Central memory CD8-positive, alpha-beta T cell (primary cell): Measurements from ENCODE around the gene MAOA.
"Not testable (repeated sequence)": the region's sequence is repeated elsewhere in the genome, so short reads cannot be mapped to it uniquely, and the experiment has no call there.

ENCODE experiments used
- ATAC-seq: fragments of 150-1000 bp; cut with Tn5 transposase; replicated peaks from 2 replicates; pipeline ENCODE4 v1.10.0; 2022; ENCODE audit warnings: mild to moderate bottlenecking, moderate FRiP score, moderate number of reproducible peaks; ENCODE audit not compliant: poor library complexity, severe bottlenecking; ENCODE audit errors: extremely low read depth
- DNase-seq, 2 donors: peaks; one replicate each; pipeline ENCODE4 v3.0.0; 2021; ENCODE audit warnings: low spot score in 2 of 2
- H3K27ac Mint-ChIP-seq: one replicate; pipeline ENCODE4 v1.8.0; 2022; ENCODE audit warnings: low read depth, mild to moderate bottlenecking, moderate library complexity, mixed read lengths
- H3K27me3 Mint-ChIP-seq: one replicate; pipeline ENCODE4 v1.8.0; 2022; ENCODE audit warnings: mixed read lengths
- H3K36me3 Mint-ChIP-seq: one replicate; pipeline ENCODE4 v1.8.0; 2022; ENCODE audit warnings: mild to moderate bottlenecking, moderate library complexity, mixed read lengths; ENCODE audit not compliant: insufficient read depth
- H3K4me1 Mint-ChIP-seq: one replicate; pipeline ENCODE4 v1.8.0; 2022; ENCODE audit warnings: mixed read lengths
- H3K4me3 Mint-ChIP-seq: one replicate; pipeline ENCODE4 v1.8.0; 2022; ENCODE audit warnings: mild to moderate bottlenecking, moderate library complexity, mixed read lengths
- H3K9me3 Mint-ChIP-seq: one replicate; pipeline ENCODE4 v1.8.0; 2022; ENCODE audit warnings: mixed read lengths

MAOA gene

DNA sequence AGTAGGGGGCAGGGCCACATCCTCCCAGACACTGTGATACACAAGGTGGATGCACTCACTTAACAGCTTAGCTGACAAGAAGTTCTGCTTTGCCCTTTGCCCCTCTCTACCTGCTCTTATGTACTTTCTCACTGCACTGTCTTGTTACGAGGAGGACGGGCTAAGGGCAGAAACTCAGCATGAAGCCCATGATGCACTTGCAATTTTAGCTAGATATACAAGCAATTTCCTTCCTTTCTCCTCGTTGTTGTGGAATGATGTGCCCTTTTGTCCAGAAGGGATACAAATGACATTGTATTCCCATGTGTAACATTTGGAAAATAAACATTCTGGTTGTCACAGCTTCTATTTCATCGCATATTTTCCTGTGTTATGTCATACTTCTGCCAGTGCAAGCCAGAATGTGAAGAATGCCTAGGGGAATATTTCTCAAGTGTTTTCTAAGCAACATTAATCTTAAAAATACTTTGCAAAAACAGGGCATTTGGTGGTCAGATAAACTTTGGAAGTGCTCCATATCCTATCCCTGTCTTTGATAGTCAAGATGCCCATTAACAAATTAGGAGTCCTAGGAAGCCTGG lies 47.2 kb downstream of the MAOA start:
- Mint-ChIP-seq H3K4me1 (no peaks in the 10 kb centered on the region), H3K4me3 (no peak overlapping the region), H3K9me3 (no peaks in the 10 kb centered on the region), H3K27ac (no peak overlapping the region), H3K27me3 (peaks cover 19% of the 10 kb centered on the region), H3K36me3 (no peaks in the 10 kb centered on the region)
- ATAC-seq (no peak), DNase-seq (no peak)

GRCh38 chrX:43706786-43707370 lies 50.8 kb downstream of the MAOA start:
- Mint-ChIP-seq H3K36me3 (no peaks in the 10 kb centered on the region), H3K4me1 (no peaks in the 10 kb centered on the region), H3K27ac (no peak overlapping the region), H3K27me3 (peaks cover 9% of the 10 kb centered on the region), H3K9me3 (no peaks in the 10 kb centered on the region), H3K4me3 (no peak overlapping the region)
- ATAC-seq (no peak), DNase-seq (no peak)

DNA sequence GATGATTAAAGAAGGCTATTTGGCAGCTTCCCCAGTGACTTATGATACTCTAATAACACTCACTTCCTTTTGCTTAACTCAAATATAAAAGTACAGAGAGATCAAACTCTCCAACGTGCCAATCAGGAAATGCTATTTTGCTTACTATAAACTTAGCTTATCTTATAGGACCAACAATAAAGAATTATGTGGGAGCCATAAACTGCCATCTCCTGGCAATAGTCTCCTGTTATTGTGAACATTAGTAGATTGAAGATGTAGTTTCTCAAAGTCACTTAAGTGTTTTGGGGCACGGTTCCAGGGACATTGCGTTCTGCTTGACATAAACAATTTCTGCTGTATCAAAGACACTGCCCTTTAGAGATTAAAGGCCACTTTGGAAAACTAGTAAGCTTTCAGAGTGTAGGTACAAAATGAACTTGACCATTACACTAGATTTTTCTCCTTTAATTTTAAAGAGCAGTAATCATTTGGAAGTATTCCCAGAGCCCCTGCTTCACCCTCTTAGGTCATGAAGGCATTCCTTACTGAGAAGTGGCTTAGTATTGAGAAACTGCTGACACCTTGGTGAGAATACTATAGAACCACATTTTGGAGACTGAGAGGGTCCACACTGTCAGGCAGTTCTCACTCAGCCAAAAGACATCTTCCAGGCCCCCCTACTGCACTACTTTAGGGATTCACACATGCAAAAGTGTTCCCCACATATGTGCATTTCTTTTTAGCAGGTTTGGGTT lies 51.9 kb downstream of the MAOA start:
- ATAC-seq, result no peak
- no peak overlapping the region for H3K27ac Mint-ChIP-seq
- H3K9me3 Mint-ChIP-seq, result no peaks in the 10 kb centered on the region
- H3K4me1 Mint-ChIP-seq, result no peaks in the 10 kb centered on the region
- no peak for DNase-seq
- H3K36me3 Mint-ChIP-seq, result no peaks in the 10 kb centered on the region
- H3K27me3 Mint-ChIP-seq, result peaks cover 8% of the 10 kb centered on the region
- no peak overlapping the region for H3K4me3 Mint-ChIP-seq

DNA sequence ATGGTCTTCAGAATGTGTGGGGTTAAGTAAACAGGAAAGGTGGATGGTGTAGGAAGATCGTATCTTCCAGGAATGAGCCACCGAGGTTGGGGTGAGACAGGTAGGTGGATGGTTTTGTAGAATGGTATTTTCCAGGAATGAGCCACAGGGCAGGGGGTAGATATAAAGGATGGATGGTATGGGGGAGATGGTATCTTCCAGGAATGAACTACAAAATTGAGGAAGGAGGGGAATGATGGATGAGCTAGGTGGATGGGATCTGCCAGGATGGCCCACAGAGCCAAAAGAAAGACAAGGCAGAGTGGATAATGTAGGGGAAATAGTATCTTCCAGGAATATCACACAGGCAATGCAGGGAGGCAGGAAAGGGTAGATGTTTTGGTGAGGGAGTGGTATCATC lies 60.0 kb downstream of the MAOA start:
- H3K27ac Mint-ChIP-seq, result no peak overlapping the region
- ATAC-seq (no peak), DNase-seq (no peak)
- no peaks in the 10 kb centered on the region for H3K9me3 Mint-ChIP-seq
- H3K4me1 Mint-ChIP-seq, result no peaks in the 10 kb centered on the region
- H3K27me3 Mint-ChIP-seq, result no peaks in the 10 kb centered on the region
- H3K36me3 Mint-ChIP-seq, result no peaks in the 10 kb centered on the region
- no peak overlapping the region for H3K4me3 Mint-ChIP-seq

DNA sequence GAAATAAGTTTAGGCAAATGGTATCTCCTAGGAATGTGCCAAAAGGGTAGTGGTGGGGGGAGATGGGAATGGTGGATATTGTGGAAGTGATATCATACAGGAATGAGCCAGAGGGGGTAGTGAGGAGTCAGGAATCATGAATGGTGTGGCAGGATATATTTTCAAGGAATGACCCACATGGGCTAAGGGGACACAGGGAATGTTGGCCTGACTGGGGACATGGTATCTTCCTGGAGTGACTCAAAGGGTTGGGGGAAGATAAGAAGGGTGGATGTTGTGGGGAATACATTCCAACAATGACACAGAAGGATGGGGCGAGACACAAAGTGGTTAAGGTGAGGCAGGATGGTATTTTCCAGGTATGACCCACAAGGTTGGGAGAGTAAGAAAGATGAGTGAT lies 60.6 kb downstream of the MAOA start:
- DNase-seq (no peak), ATAC-seq (no peak)
- no peaks in the 10 kb centered on the region for H3K27me3 Mint-ChIP-seq
- no peak overlapping the region for H3K27ac Mint-ChIP-seq
- H3K4me1 Mint-ChIP-seq, result no peaks in the 10 kb centered on the region
- no peak overlapping the region for H3K4me3 Mint-ChIP-seq
- no peaks in the 10 kb centered on the region for H3K9me3 Mint-ChIP-seq
- no peaks in the 10 kb centered on the region for H3K36me3 Mint-ChIP-seq

DNA sequence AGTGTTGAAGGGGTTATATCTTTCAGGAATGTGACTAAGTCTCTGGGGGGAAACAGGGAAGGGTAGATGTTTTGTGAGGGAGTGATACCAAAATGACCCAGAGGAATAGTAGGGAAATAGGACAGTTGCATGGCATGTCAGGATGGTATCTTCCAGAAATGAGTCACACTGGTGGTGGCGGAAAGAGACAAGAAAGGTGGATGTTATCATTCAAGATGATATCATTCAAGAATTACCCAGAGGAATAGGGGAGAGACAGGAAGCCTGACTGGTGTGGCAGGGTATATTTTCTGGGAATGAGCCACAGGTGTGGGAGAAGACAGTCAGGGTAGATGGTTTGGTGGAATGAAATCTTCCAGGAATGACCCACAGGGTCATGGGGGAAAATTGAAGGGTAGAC lies 61.1 kb downstream of the MAOA start:
- Mint-ChIP-seq H3K27me3 (no peaks in the 10 kb centered on the region), H3K4me1 (no peaks in the 10 kb centered on the region), H3K36me3 (no peaks in the 10 kb centered on the region), H3K4me3 (no peak overlapping the region), H3K9me3 (no peaks in the 10 kb centered on the region), H3K27ac (no peak overlapping the region)
- ATAC-seq, result no peak
- no peak for DNase-seq

DNA sequence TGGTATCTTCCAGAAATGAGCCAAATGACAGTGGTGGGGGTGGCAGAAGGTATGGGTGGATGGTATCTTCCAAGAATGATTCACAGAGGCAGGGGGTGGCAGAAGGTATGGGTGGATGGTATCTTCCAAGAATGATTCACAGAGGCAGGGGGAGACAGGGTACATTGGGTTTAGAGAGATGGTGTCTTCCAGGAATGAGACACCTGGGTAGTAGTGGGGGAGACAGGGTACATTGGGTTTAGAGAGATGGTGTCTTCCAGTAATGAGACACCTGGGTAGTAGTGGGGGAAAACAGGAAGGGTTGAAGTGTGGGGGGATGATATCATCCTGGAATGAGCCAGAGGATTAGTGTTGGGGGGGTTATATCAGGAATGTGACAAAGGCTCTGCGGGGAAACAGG lies 62.0 kb downstream of the MAOA start:
- H3K9me3 Mint-ChIP-seq, result no peaks in the 10 kb centered on the region
- H3K27ac Mint-ChIP-seq, result no peak overlapping the region
- H3K27me3 Mint-ChIP-seq, result no peaks in the 10 kb centered on the region
- no peaks in the 10 kb centered on the region for H3K36me3 Mint-ChIP-seq
- H3K4me1 Mint-ChIP-seq, result no peaks in the 10 kb centered on the region
- ATAC-seq (no peak), DNase-seq (no peak)
- H3K4me3 Mint-ChIP-seq, result no peak overlapping the region

DNA sequence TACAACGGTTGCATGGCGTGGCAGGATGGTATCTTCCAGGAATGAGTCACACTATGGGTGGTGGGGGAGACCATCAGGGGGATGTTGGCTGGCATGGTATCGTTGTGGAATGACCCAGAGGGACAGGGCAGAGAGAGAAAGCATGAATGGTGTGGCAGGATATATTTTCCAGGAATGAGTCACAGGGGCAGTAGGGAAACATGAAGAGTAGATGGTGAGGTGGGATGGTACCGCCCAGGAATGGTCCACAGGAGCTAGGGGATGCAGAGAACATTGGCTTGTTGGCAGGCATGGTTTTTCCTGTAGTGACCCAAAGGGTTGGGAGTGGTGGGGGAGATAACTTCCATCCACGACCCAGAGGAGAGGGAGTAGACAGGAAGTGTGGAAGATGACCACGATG lies 62.4 kb downstream of the MAOA start:
- DNase-seq (no peak), ATAC-seq (no peak)
- H3K4me1 Mint-ChIP-seq, result no peaks in the 10 kb centered on the region
- no peaks in the 10 kb centered on the region for H3K9me3 Mint-ChIP-seq
- H3K27ac Mint-ChIP-seq, result no peak overlapping the region
- H3K4me3 Mint-ChIP-seq, result no peak overlapping the region
- no peaks in the 10 kb centered on the region for H3K27me3 Mint-ChIP-seq
- H3K36me3 Mint-ChIP-seq, result no peaks in the 10 kb centered on the region

DNA sequence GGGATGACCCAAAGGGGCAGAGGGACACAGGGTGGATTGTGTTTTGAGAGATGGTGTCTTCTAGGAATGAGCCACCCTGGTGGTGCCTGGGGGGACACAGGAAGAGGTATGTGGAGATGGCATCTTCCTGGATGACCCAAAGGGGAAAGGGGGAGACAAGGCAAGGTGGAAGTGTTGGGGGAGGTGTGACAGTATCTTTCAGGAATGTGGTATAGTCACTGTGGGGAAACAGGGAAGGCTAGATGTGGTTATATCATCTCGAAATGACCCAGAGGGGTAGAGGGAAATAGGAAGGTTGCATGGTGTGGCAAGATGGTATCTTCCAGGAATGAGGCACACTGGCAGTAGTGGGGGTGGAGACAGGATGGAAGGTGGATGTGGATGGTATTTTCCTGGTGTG lies 62.9 kb downstream of the MAOA start:
- Mint-ChIP-seq H3K4me3 (no peak overlapping the region), H3K9me3 (no peaks in the 10 kb centered on the region), H3K36me3 (no peaks in the 10 kb centered on the region), H3K27me3 (no peaks in the 10 kb centered on the region), H3K4me1 (no peaks in the 10 kb centered on the region), H3K27ac (no peak overlapping the region)
- no peak for ATAC-seq
- DNase-seq, result no peak

GRCh38 chrX:43720082-43720481 lies 64.0 kb downstream of the MAOA start:
- Mint-ChIP-seq H3K27ac (no peak overlapping the region), H3K27me3 (no peaks in the 10 kb centered on the region), H3K4me1 (no peaks in the 10 kb centered on the region), H3K4me3 (no peak overlapping the region), H3K36me3 (no peaks in the 10 kb centered on the region), H3K9me3 (no peaks in the 10 kb centered on the region)
- DNase-seq, result no peak
- ATAC-seq, result no peak

- Mint-ChIP-seq H3K27ac (no peak overlapping the region), H3K4me1 (no peaks in the 10 kb centered on the region), H3K27me3 (no peaks in the 10 kb centered on the region), H3K36me3 (no peaks in the 10 kb centered on the region), H3K4me3 (no peak overlapping the region), H3K9me3 (no peaks in the 10 kb centered on the region)
- ATAC-seq (no peak), DNase-seq (no peak)
These were observed 64.9 kb downstream of the MAOA start for GRCh38 chrX:43720961-43721360.

GRCh38 chrX:43725227-43725626 lies 69.1 kb downstream of the MAOA start:
- not testable (repeated sequence) for H3K27ac Mint-ChIP-seq, H3K27me3 Mint-ChIP-seq, H3K9me3 Mint-ChIP-seq, H3K4me1 Mint-ChIP-seq, H3K4me3 Mint-ChIP-seq, ATAC-seq, DNase-seq, H3K36me3 Mint-ChIP-seq

DNA sequence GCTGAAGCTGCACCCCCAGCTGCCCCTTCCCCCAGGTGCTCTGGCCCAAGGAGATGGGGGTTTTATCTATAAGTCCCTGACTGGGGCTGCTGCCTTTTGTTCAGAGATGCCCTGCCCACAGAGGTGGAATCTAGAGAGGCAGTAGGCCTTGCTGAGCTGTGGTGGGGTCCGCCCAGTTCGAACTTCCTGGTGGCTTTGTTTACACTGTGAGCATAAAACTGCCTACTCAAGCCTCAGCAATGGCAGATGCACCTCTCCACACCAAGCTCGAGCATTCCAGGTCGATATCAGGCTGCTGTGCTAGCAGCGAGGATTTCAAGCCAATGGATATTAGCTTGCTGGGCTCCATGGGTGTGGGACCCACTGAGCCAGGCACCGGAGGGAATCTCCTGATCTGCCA lies 71.2 kb downstream of the MAOA start:
- H3K4me1 Mint-ChIP-seq, H3K4me3 Mint-ChIP-seq, H3K36me3 Mint-ChIP-seq, DNase-seq, H3K27me3 Mint-ChIP-seq, H3K9me3 Mint-ChIP-seq, ATAC-seq, H3K27ac Mint-ChIP-seq: not testable (repeated sequence)
